HG02970 (cell line): ENCODE data around the gene RAB11FIP4.

Source experiments
- ATAC-seq: cut with Tn5 transposase; IDR thresholded peaks from one replicate; pipeline ENCODE4 v1.9.1; 2021; ENCODE audit warnings: mild to moderate bottlenecking, moderate library complexity, moderate number of reproducible peaks; ENCODE audit not compliant: unreplicated experiment, low FRiP score

Gene RAB11FIP4

DNA sequence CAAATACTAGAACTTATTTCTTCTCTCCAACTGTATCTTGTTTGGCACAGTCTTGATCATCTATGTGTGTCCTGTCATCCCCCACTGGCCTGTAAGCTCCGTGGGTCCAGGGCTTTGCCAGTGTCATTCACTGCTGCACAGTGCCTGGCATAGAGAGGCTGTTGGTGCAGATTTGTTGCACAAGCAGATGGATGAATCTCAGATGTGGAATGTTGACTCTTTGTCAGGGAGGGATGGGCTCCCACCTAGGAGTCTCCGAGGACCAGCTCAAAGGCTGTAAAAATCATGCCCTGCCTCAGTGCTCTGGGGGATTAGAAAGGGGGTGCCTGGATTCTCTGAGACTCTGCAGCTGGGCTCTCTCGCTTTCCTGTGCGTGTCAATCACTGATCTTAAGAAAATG, 60.6 kb downstream of the RAB11FIP4 start:
- no peak for ATAC-seq

DNA sequence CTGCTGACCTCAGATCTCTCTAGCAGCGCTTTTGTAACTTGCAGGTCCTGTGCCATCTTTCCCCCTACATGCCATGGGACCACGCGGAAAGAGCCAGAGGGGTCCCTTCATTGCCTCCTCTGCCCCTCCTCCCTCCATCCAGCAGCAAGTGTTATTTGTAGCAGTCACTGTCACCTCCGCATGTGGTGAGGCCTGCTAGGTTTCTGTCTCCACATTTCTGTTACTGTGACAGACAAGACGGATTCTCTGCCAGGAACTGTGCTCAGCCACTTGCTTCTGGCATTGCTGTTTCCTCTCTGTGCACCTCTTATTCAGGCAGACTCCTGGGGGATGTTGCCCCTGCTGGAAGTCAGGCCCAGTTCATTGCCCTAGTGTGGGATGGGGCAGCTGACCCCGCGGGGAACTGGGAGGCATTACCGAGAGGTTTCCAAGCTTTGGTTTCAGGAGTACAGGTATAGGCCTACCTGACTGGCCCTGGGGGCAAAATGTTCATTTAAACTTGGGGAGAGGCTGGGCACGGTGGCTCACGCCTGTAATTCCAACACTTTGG, 61.2 kb downstream of the RAB11FIP4 start:
- ATAC-seq: no peak

DNA sequence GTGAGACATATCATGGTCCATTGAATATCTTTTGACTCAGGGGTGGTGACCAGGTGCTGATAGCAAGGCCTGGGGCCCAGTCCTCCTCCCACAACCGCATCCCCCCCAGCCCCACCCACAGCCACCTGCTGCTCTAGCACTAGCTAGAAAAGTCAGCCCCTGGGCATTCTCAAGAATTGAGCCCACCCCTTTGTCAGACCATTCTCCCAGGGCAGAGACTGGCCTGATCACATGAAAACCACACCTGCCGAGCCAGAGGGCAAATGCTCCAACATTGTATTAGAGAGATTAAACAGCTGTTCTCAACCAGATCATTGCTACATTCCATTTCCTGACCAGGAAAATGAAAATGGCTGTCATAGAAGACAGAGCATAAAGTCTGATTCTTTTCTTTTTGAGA, 62.4 kb downstream of the RAB11FIP4 start:
- no peak for ATAC-seq

DNA sequence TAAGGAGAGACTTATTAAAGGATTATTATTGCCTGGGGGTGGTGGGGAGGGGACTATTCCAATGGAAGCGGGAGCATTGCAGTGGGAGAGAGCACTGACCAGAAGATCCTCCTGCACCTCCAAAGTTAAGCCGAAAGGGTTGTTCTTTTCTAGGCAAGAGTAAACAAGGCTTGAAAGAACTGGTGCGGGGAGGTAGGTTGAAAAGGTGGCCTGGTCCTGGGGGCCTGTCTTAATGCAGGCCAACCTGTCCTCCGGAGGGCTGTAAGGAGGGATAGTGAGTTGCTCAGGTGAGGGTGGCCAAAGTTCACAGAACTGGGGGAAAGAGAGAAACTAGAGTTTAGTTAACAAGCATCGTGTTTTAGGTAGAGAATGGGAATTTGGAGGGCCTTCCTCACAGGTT, 65.3 kb downstream of the RAB11FIP4 start:
- ATAC-seq: no peak

DNA sequence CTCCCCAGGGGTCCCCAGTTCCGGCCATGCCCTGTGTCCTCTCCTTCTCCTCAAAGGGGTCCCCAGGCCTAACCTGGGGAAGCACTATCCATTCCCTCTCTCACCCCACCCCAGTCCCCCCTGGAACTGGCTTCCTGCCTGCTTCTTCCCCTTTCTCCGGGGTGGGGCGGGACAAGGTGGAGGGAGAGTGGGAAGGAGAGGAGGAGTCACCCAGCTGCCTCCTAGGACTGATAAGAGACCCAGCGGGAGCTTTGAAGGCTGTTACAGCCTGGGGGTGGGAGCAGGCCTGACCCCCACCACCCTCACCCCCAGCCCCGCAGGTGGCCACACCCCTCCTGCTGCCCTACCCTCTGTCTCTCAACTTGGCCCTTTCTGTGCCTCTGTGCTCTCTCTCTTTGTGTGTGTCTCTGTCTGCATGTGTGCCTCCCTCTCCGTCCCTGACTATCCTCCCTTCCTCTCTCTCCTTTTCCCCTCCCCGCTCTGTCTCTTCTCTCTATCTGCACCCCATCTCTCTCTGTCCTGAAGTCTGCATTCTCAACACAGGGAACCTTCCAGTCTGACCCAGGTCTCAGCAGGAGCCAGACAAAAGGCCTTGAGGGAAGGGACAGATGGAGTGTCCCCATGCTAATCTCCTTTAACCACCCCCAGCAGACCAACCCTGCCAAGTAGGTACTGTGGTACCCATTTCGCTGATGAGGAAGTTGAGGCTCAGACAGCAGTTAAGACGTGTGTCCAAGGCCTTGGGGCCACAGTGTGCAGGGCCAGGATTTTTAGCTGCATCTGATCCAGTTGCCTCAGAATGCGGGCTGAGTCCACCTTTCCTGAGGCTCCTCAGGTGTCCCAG, 66.1 kb downstream of the RAB11FIP4 start:
- ATAC-seq: no peak

DNA sequence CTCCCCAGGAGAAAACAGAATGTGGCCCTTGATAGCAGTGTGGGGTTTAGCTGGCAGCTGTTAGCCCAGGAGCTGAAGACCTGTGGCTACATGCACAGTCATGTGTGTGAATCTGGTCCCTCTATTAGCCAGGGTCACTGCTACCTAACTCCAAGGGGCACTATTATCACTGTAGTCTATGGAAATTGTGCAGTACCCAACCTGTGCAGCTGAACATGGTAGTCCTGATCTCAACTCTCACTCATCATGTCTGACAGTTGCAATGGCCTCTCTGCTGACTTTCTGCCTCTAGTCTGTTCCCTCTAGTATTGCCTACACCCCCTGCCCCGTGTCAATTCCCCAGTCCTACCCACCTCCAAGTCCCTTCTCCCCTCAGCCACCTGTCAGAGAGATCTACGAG, 67.4 kb downstream of the RAB11FIP4 start:
- no peak for ATAC-seq

DNA sequence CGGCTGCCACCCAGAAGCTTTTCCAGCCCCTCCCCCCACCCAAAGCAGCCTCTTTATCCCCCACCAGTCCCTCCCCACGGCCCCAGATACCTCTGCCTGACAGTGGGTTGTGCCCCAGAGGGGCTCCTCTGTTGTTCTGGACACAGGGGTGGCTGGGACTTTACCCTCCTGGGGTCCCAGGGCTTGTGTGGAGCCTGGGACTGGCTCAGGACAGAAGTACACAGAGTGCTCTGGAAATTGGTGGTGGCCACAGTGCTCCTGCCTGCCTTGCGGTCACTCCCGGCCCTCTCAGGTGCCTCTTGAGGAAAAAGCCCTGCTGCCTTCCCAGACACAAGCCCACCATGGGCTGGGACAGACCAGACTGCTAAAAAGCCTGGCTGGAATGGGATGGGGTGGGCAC, 68.2 kb downstream of the RAB11FIP4 start:
- ATAC-seq: no peak

DNA sequence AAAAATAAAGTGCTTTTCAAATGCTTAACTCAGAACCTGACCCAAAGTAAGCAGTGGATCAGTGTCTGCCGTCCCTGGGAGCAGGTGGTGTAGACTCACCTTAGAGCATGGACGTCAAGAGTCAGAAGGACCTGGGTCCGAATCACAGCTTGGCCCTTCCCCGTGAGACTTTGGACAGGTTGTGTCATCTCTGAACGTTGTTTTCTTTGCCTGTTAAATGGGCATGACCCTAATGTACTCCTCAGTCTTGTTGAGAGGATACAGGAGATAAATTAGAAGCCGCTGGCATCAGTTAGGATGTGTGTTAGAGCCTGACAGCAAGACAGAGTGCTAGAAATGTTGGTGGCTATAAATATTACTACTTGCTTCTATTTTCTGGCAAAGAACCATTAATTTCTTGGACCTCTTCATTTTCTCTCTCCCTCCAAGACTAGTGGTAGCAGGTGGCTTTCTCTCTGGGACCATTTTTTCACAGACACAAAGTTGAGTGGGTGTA, 68.8 kb downstream of the RAB11FIP4 start:
- ATAC-seq: no peak

DNA sequence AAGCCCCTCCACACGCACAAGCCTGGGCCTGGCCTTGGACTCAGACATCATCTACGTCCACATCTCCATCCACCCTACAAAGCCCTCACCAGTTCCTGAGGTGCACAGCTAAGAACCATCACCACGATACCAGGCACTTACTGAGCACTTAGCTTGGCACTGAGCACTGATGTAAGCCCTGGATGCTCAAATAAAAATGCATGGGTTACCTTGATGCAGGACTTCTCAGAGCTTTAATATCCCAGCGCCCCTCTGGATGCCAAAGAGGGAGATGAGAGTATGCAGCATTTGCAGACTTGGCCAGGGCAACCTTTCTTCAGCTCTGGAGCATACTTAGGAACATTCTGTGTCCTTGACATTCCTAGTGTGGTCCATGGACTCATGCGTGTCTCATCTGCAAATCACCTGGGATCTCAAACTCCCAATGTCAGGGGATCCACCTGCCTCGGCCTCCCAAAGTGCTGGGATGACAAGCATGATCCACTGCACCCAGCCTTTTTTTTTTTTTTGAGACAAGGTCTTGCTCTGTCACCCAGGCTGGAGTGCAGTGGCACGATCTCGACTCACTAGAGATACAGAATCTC, 69.8 kb downstream of the RAB11FIP4 start:
- no peak for ATAC-seq

DNA sequence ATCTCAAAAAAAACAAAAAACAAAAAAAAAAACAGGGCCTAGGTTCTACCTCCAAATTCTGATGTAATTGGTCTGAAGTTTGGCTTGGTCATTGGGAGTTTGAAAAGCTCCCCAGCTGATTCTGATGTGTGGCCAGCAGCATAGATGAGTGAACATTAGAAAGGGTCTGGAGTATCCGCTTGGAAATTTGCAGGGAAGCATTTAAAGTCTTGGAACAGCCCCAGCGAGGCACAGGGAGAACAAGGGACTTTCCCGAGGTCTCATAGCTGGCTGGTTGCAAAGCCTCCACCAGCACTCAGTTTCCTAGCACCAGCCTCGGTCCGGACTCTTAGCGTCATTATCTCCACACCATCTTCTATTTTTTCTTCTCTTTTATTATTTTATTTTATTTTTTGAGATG, 70.8 kb downstream of the RAB11FIP4 start:
- no peak for ATAC-seq

DNA sequence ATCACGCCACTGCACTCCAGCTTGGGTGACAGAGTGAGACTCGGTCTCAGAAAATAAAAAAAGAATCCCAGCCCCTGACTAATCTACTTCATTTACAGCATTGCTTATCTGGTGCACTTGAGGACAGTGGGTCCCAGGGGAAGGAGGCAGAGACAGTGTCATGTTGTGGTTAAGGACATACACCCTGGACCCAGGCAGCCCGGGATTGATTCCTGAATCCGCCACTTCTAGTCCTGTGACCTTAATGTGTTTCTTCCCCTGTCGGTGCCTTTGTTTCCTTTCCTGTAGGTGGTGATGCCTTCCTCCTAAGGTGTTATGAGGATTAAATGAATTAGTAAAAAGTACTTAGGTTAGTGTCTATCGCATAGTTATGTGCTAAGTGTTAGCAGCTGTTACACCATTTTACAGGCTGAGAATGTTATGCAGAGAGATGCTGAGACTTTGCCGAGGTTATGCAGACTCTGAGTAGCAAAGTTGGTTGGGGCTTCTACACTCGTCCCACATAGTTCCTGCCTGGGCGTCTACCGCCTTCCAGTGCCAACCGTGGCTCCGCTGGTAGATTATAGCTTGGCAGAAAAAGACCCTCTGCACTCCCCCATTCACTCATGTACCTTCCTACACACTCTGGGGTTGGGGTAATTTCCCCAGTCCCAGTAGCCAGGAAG, 74.8 kb downstream of the RAB11FIP4 start:
- ATAC-seq: no peak

DNA sequence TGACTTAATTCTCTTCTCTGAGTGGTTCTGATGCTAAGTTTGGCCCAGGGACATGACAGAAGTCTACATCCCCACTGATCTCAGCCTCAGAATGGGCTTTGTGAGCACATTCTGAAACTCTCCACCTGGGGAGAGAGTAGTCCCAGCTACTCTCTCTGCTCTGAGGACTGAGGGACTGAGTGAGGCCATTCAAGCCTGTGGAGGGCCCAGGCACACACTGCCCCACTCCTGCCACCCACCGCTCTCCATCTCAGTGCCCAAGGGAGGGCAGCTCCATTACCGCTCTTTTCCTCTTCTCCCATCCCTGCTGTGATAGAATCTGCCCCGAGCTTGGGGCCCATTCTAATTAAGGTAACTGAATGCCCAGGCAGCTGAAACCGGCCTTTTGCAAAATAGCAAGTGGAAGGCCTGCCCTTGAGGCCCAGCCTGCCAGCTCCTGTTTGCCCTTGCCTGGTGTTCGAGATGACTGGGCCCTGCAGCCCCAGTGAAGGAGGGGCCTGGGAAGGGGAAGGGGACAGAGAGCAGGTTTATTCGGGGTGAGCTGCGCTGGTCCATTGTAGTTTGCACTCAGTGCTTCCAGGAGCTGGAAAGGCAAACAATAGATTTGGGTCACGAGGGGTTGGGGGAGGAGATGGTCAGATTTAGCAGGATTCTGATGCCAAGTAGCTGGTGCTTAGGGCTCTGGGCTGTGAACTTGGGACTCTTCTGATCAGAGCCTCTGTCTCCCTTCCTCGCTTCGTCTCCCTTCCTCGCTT, 76.2 kb downstream of the RAB11FIP4 start:
- no peak for ATAC-seq

DNA sequence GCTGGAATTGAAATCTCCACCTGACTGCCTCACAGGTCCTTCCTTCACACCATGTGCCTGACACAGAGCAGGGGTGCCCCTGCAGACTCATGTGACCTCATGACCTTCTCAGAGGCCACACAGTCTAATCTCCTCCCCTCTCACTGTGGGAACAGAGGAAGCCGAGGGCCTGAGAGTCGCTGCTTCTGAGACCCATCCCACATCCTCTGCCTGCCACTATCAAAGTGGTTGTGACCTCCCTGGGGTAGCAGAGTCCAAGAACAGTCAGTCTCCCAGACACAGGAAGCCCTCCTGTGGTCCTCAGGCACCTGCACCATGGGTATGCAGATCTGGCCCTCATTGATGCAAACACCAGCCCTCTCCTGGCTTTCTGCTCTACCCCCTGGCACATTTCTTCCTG, 78.5 kb downstream of the RAB11FIP4 start:
- no peak for ATAC-seq

DNA sequence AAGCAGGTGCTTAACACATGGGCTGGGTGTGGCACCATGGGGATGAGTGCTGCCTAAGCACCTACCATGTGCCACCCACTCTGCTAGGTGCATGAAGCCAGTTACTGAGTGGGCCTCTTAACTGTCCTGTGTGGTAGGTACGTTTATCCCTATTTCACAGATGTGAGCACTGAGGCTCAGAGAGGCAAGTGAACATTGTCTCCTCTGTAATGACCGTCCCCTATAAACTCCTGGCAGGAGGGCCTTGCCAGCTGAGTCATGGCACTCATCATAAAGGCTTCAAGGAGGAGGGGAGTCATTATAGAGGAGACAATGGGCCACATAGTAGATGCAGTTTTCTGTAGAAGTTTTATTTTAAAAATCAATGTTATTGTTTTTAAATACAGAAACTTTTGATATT, 79.1 kb downstream of the RAB11FIP4 start:
- ATAC-seq: no peak

DNA sequence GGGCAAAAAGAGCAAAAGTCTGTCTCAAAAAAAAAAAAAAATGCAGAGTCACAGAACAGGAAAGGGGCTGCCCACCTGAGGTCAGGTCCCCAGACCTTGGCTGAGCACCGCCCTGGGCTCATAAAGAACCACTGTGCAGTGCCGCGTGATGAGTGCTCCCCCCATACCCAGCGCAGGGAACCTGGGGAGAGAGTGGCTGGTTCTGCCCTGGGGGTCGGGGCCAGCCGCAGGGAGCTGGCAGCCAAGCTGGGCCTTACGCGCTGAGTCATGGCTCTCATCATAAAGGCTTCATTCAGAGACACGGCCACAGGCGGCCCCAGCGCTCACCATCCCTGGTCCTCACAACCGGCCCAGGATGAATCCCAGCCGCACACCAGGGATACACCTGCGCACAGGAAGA, 80.7 kb downstream of the RAB11FIP4 start:
- ATAC-seq: no peak

DNA sequence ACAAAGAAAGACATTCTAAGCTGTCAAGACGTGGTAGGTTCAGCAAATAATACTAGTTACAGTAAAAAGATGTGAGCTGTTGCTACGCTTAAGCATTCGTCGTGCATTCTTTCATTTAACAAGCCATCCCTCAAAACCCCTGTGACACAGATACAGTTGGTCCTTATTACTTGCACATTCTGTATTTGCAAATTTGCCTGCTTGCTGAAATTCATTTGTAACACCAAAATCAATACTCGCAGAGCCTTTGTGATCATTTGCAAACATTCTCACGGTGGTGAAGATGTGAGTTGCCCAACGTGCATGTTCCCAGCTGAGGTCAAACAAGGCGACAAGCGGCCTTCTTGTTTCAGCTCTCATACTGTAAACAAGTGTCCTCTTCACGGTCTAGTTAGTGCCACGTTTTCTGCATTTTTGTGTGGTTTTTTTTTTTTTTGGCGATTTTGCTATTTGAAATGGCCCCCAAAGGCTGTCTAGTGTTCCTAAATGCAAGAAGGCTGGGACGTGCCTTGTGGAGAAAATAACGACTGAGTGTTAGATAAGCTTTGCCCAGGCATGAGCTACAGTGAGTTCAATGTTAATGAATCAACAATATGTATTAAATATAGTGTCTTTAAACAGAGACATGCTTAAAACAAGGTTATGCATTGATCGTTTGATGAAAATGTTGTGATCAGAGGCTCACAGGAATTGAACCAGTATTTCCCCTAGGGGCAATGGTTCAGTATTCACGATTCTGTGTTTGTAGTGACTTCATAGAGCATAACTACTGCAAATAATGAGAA, 84.1 kb downstream of the RAB11FIP4 start:
- ATAC-seq: no peak

DNA sequence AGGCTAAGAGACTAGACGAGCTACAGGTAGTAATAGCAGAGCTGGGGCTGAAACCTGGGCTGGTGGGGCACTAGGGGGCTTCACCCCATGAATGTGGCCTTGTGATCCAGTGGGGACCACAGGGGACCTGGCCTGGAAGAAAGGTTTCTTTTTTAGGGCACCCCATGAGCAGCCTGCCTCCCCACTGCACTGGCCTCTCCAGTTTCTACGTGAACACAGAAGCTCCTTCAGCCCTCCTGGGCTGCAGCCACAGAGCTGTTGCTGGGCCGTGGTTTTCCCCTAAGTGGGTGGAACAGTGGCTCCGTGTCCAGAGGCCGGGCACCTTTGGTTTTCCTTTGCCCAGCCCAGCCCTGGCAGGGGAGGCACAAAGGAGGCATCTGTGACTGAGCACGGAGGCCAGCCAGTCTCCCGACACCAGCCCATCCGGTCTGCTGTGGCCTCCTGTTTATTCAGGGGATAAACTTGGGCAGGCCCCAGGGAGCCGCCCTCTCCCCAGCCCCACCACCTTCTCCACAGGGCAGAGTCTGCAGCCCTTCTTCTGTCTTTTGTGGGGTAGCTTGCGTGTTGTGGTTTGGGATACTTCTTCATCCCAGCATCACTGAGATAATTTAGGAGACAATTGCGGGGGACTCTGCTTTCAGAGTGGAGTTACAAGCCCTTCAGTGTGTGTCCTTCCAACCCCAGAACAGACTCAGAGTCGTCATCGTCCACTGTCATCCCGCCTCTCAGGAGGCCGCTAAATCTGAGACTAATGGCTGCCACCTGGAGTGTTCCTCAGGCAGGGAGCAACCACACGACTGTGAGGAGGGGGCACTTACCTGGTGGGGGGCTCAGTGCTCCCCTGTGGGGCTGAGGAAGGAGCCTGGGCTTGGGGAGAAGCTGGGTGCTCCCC, 85.3 kb downstream of the RAB11FIP4 start:
- no peak for ATAC-seq

DNA sequence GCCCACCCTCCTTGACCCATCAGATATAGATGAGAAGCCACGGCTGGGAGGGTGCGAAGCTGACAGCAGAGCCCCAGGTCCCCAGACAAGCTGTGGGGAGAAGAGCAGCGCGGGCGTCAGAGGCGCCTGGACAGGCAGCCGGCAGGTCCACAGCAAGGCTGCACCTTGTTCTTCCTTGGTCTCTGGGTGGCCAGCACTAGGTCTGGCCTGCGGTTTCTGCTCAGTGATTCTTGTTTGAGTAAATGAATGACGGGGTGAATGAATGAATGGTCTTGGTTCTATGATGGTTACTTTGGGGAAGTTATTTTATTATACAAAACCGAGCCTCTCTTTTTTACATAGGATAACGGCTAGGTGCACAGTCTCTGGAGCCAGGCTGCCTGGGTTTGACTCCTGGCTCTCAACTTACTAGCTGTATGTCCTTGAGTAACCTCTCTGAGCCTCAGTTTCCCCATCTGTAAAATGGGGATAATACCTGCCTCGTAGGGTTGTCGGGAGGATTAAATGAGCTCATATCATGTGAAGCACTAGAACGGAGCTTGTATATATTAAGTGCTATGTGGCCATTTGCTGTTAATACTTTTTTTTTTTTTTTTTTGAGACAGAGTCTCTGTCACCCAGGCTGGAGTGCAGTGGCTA, 86.1 kb downstream of the RAB11FIP4 start:
- no peak for ATAC-seq
